Glutamatergic neuron (in vitro differentiated cells): ENCODE results near the gene PCNX2. TPM values are rescaled to one million over a fixed set of nuclear protein-coding genes. Genes with fewer than 3 reads are reported as not detected.

Experiments used
- DNase-seq: peaks from one replicate; pipeline ENCODE4 v3.0.0; 2022
- H3K27ac Mint-ChIP-seq: one replicate; pipeline ENCODE4 v1.8.0; 2020; ENCODE audit warnings: mild to moderate bottlenecking, mixed read lengths, inconsistent platforms; ENCODE audit not compliant: unreplicated experiment
- H3K27me3 Mint-ChIP-seq: one replicate; pipeline ENCODE4 v1.8.0; 2020; ENCODE audit warnings: mild to moderate bottlenecking, moderate library complexity, mixed read lengths, inconsistent platforms; ENCODE audit not compliant: unreplicated experiment
- H3K36me3 Mint-ChIP-seq: one replicate; pipeline ENCODE4 v1.8.0; 2020; ENCODE audit warnings: mild to moderate bottlenecking, mixed read lengths, inconsistent platforms; ENCODE audit not compliant: unreplicated experiment
- H3K4me1 Mint-ChIP-seq: one replicate; pipeline ENCODE4 v1.8.0; 2020; ENCODE audit warnings: mild to moderate bottlenecking, low read depth, mixed read lengths, inconsistent platforms; ENCODE audit not compliant: unreplicated experiment
- H3K4me3 Mint-ChIP-seq: one replicate; pipeline ENCODE4 v1.8.0; 2020; ENCODE audit warnings: mild to moderate bottlenecking, mixed read lengths, inconsistent platforms; ENCODE audit not compliant: unreplicated experiment
- H3K9me3 Mint-ChIP-seq: one replicate; pipeline ENCODE4 v1.8.0; 2020; ENCODE audit warnings: mild to moderate bottlenecking, moderate library complexity, mixed read lengths, inconsistent platforms; ENCODE audit not compliant: unreplicated experiment
- total RNA-seq: library from RNA; stranded (reverse); fragmentation: NEBNext Ultra II Directional; extraction: Animal tissue kit (Norgen Biotek cat#: 25700); gene quantifications from one replicate; pipeline ENCODE4 v1.2.1, GENCODE V29; 2021; ENCODE audit not compliant: unreplicated experiment
- TF ChIP-seq, protein P1 (sequence below): fragments of 200-600 bp; sonication (generic); IDR thresholded peaks from one replicate; pipeline ENCODE4 v1.5.0; 2021; ENCODE audit not compliant: partially characterized antibody, unreplicated experiment

The PCNX2 gene
- total RNA-seq, 1 donor from 2014 or later, result 44.5 TPM

DNA sequence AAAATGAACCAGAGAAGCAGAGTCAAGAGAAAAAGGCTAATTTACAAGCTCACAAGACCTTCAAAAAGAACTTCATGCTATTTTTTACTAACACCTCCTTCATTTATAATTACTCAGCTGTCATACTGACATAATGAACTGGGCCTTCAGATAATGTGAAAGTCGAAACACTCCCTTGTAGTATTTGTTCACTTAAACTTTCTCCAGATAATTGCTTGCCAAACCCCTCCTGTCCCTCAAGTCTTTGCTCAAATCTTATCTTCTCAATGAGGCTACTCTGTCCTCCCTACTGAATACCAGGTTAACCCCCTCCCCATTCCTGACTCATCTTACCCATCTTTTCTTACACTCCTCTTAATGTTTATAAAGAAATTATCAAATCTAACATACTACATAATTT is 20.9 kb upstream of the PCNX2 start:
- H3K9me3 Mint-ChIP-seq, result no peaks in the 10 kb centered on the region
- no peaks in the 10 kb centered on the region for H3K27me3 Mint-ChIP-seq
- H3K27ac Mint-ChIP-seq, result no peak overlapping the region
- H3K36me3 Mint-ChIP-seq, result no peaks in the 10 kb centered on the region
- TF ChIP-seq, protein P1, sequence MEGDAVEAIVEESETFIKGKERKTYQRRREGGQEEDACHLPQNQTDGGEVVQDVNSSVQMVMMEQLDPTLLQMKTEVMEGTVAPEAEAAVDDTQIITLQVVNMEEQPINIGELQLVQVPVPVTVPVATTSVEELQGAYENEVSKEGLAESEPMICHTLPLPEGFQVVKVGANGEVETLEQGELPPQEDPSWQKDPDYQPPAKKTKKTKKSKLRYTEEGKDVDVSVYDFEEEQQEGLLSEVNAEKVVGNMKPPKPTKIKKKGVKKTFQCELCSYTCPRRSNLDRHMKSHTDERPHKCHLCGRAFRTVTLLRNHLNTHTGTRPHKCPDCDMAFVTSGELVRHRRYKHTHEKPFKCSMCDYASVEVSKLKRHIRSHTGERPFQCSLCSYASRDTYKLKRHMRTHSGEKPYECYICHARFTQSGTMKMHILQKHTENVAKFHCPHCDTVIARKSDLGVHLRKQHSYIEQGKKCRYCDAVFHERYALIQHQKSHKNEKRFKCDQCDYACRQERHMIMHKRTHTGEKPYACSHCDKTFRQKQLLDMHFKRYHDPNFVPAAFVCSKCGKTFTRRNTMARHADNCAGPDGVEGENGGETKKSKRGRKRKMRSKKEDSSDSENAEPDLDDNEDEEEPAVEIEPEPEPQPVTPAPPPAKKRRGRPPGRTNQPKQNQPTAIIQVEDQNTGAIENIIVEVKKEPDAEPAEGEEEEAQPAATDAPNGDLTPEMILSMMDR, result no peak
- no peak for DNase-seq
- no peaks in the 10 kb centered on the region for H3K4me1 Mint-ChIP-seq
- no peak overlapping the region for H3K4me3 Mint-ChIP-seq

DNA sequence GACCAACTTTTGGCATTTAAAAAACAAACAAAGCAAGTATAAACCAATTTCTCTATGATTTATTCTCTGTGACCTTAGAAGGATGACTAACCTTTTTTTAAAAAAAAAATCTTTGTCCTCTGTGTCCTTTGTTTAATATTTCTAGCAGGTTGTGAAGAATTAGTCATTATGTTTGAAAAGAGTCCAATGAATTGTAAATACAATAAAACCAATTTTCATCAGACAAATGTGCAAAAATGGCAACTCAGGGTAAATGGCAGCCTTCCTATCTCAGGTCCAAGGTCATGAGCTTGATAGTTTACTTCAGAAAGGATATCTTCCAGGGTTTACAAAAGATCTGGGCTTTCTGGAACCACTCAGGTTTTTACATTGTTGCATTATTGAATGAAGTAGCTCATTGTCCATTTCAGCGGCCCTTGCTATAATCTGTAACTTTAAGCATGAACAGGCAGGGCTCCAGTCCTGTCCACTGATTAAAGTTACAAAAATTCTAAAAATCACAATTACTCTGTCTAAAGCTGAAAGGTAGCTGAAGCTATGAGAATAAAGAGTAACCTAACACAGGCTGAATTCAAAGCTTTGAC is 20.3 kb upstream of the PCNX2 start:
- no peaks in the 10 kb centered on the region for H3K9me3 Mint-ChIP-seq
- no peaks in the 10 kb centered on the region for H3K36me3 Mint-ChIP-seq
- H3K4me1 Mint-ChIP-seq, result no peaks in the 10 kb centered on the region
- H3K27me3 Mint-ChIP-seq, result no peaks in the 10 kb centered on the region
- no peak for DNase-seq
- no peak overlapping the region for H3K27ac Mint-ChIP-seq
- no peak overlapping the region for H3K4me3 Mint-ChIP-seq
- TF ChIP-seq, protein P1, result no peak

DNA sequence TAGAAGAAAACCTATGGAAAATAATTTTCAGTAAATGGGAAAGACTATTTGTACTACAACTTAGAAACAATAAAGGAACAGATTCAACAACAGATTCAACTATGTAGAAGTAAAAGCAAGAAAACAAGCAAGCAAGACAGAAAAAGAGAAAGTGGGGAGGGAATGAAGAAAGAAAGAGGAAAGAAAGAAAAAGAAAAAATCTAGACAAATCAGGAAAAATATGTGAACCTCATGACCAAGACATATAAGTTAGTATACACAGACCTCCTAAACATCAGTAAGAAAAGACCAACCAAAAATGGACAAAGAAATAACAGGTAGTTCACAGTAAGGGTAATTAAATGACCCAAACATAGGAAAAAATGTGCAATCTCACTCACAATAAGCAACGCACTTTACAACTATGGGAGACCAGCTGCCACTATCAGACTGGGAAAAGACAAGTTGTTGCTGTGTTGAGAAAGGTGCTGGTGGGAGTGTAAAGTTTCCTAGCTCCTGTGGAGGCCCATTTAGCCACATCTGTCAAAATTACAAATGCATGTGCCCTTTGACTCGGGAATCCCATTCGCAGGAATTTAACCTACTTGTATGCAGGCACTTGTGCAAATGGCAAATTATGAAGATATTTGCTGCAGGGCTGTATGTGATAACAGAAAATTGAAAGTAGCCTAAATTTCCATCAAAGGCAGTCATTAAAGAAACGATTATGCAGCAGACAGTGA is 18.1 kb upstream of the PCNX2 start:
- H3K27ac Mint-ChIP-seq, result no peak overlapping the region
- no peak overlapping the region for H3K4me3 Mint-ChIP-seq
- H3K9me3 Mint-ChIP-seq, result no peaks in the 10 kb centered on the region

DNA sequence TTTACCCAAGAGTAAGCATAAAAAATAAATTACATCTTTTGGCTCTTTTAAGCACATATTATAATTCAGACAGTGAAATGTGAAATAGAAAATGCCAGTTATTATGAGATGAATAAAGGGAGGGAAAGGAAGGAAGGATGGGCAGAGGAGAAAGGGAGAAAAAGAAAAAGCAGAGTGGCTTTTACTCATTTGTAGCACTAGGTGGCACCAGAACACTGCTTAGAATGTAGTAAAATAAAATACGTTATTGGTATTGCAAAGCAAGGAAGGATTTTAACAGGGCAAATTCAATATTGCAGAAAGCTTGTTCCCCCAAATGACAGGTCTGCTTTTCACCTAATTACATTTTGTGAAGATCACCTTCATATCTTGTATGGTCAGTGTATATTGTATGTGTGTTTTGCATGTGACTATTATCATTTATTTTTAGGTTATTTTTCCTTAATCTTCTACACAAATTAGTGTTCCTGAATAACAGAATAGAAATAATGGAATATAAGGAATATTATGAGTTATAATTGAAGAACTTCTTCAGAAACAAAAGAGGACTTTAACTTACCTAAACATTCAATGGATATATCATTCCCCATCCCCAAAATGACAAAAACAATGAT is 9.1 kb upstream of the PCNX2 start:
- Mint-ChIP-seq H3K36me3 (no peaks in the 10 kb centered on the region), H3K27me3 (no peaks in the 10 kb centered on the region), H3K27ac (no peak overlapping the region), H3K4me3 (no peak overlapping the region), H3K4me1 (no peaks in the 10 kb centered on the region), H3K9me3 (no peaks in the 10 kb centered on the region)
- TF ChIP-seq, protein P1, result peak; percentile 72
- no peak for DNase-seq

More for the DNA sequence above, 18.1 kb upstream of the PCNX2 start:
- no peak for DNase-seq
- Mint-ChIP-seq H3K36me3 (no peaks in the 10 kb centered on the region), H3K4me1 (no peaks in the 10 kb centered on the region), H3K27me3 (no peaks in the 10 kb centered on the region)
- TF ChIP-seq, protein P1, result no peak

DNA sequence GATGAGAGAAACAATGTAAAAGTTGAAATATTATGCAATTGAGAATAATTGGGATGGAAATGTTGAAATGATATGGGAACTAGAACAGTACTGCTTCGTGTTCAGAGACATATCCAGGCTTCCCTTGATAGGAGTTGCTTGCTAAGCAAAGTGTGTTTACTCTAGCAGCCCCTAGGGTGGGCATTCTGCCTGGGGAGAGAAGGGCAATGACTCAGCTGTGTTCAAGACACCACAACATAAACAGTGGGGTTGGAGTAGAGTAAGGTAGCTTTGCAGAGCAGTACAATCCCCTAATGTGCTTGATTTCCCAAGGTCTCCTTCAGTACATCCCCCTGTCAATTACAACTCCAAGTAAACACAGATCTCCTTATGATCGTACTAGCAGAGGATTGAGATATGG is 4.8 kb upstream of the PCNX2 start:
- no peak overlapping the region for H3K27ac Mint-ChIP-seq
- H3K4me3 Mint-ChIP-seq, result no peak overlapping the region
- DNase-seq, result no peak
- TF ChIP-seq, protein P1, result no peak
- peaks cover 1% of the 10 kb centered on the region for H3K9me3 Mint-ChIP-seq
- peaks cover 4% of the 10 kb centered on the region for H3K4me1 Mint-ChIP-seq
- peaks cover 4% of the 10 kb centered on the region for H3K27me3 Mint-ChIP-seq
- no peaks in the 10 kb centered on the region for H3K36me3 Mint-ChIP-seq
